Measurements from ENCODE around the gene CCDC102B. TPM values are rescaled to one million over a fixed set of nuclear protein-coding genes. Genes with fewer than 3 reads are reported as not detected.

Gene CCDC102B
- 20.0 TPM for total RNA-seq

DNA sequence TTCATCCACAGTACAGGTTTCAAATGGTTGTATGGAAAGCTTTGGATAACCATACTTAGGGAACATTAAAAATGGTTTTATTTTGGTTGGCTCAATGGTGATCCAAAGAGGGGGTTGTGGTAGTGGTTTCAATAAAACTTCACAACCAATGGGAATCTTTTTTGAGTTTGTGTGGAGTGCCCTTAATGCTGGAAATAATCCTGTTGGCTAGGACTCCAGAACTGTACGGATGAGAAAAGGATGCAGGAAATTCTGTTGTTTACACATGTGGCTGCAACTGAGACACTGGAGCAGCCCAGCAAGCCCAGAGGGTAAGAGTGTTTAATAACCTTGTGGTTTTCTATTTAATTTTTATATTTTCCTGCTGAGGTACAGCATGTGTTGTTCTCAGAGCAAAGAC, at the start of gene CCDC102B:
CCDC102B (plus strand) TSS at position 210 of the 400 bp plus-strand sequence. CDS start 38,684 bp downstream, outside the sequence.

Small RNA genes within 50 kb of the gene (small RNA-seq; reads per million reads assigned to genes)
- gene RNU6-39P (ENCODE audit: low replicate concordance), result not detected

Other genes starting within 250 kb of the CCDC102B start
- gene TMX3, start 83.0 kb upstream of the CCDC102B start, total RNA-seq, result 127 TPM